Endothelial cell (in vitro differentiated cells): ENCODE data around the gene DMAC2L. TPM values are rescaled to one million over a fixed set of nuclear protein-coding genes. Genes with fewer than 3 reads are reported as not detected.
"Not testable (repeated sequence)": the region's sequence is repeated elsewhere in the genome, so short reads cannot be mapped to it uniquely, and the experiment has no call there.

Source experiments
- DNase-seq: peaks from one replicate; pipeline ENCODE4 v3.0.0; 2021; ENCODE audit warnings: low spot score
- H3K27ac Mint-ChIP-seq: one replicate; pipeline ENCODE4 v1.8.0; 2021; ENCODE audit warnings: mixed read lengths, inconsistent platforms; ENCODE audit not compliant: unreplicated experiment
- H3K27me3 Mint-ChIP-seq: one replicate; pipeline ENCODE4 v1.8.0; 2021; ENCODE audit warnings: mild to moderate bottlenecking, moderate library complexity, mixed read lengths, inconsistent platforms; ENCODE audit not compliant: unreplicated experiment
- H3K36me3 Mint-ChIP-seq: one replicate; pipeline ENCODE4 v1.8.0; 2021; ENCODE audit warnings: mild to moderate bottlenecking, low read depth, mixed read lengths, inconsistent platforms; ENCODE audit not compliant: unreplicated experiment
- H3K4me1 Mint-ChIP-seq: one replicate; pipeline ENCODE4 v1.8.0; 2021; ENCODE audit warnings: mild to moderate bottlenecking, mixed read lengths, inconsistent platforms; ENCODE audit not compliant: unreplicated experiment
- H3K4me3 Mint-ChIP-seq: one replicate; pipeline ENCODE4 v1.8.0; 2021; ENCODE audit warnings: mild to moderate bottlenecking, mixed read lengths, inconsistent platforms; ENCODE audit not compliant: unreplicated experiment
- H3K9me3 Mint-ChIP-seq: one replicate; pipeline ENCODE4 v1.8.0; 2021; ENCODE audit warnings: mixed read lengths, inconsistent platforms; ENCODE audit not compliant: unreplicated experiment
- total RNA-seq: library from RNA; stranded (reverse); fragmentation: NEBNext Ultra II Directional; extraction: Animal tissue kit (Norgen Biotek cat#: 25700); gene quantifications from one replicate; pipeline ENCODE4 v1.2.1, GENCODE V29; 2021; ENCODE audit not compliant: unreplicated experiment
- TF ChIP-seq, protein P1 (sequence below): fragments of 200-600 bp; sonication (generic); IDR thresholded peaks from one replicate; pipeline ENCODE4 v1.5.0; 2021; ENCODE audit warnings: antibody characterized with exemption; ENCODE audit not compliant: unreplicated experiment

Gene DMAC2L
- total RNA-seq, 1 donor from 2014 or later: 14.1 TPM

GRCh38 chr14:50312734-50313054 lies 570 bp downstream of the DMAC2L start:
- no peak for DNase-seq
- Mint-ChIP-seq H3K4me1 (peaks cover 17% of the 10 kb centered on the region), H3K9me3 (no peaks in the 10 kb centered on the region), H3K36me3 (peaks cover 9% of the 10 kb centered on the region), H3K27ac (peak overlapping the region; percentile 77), H3K4me3 (peak overlapping the region; percentile 93), H3K27me3 (peaks cover 8% of the 10 kb centered on the region)
- TF ChIP-seq, protein P1, sequence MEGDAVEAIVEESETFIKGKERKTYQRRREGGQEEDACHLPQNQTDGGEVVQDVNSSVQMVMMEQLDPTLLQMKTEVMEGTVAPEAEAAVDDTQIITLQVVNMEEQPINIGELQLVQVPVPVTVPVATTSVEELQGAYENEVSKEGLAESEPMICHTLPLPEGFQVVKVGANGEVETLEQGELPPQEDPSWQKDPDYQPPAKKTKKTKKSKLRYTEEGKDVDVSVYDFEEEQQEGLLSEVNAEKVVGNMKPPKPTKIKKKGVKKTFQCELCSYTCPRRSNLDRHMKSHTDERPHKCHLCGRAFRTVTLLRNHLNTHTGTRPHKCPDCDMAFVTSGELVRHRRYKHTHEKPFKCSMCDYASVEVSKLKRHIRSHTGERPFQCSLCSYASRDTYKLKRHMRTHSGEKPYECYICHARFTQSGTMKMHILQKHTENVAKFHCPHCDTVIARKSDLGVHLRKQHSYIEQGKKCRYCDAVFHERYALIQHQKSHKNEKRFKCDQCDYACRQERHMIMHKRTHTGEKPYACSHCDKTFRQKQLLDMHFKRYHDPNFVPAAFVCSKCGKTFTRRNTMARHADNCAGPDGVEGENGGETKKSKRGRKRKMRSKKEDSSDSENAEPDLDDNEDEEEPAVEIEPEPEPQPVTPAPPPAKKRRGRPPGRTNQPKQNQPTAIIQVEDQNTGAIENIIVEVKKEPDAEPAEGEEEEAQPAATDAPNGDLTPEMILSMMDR: no peak

- not testable (repeated sequence) for DNase-seq, H3K4me3 Mint-ChIP-seq, H3K27me3 Mint-ChIP-seq
Observed at GRCh38 chr14:50314098-50314497, 2.0 kb downstream of the DMAC2L start.

DNA sequence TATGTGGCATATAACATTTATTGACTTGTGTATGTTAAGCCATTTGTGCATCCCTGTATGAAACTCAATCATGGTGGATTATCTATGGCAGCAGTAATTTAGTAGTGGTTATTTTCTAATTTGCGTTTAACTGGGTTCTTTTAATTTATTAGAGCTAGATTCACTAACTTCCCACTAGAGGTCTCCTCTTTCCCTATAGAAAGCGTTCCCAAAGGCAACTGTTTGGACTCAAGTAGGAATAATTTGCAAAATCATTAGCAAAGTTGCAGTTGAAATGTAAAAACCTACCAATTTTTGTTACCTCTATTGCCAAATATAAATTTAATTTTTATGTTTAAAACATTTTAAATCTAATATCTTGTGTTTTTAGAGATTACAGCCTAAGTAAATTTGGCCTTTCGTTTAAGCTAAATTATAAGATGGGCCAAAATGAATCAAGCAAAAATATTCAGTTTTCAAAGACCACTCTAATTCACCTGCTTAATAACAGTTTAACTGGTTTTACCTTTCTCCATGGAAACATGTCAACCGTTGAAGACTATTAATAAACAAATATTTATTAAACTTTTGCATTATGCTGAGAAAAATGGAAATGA lies 6.0 kb downstream of the DMAC2L start:
- peaks cover 2% of the 10 kb centered on the region for H3K27me3 Mint-ChIP-seq
- H3K36me3 Mint-ChIP-seq: peaks cover 9% of the 10 kb centered on the region
- TF ChIP-seq, protein P1: peak; percentile 69
- no peak for DNase-seq
- no peaks in the 10 kb centered on the region for H3K9me3 Mint-ChIP-seq
- H3K4me3 Mint-ChIP-seq: no peak overlapping the region
- H3K4me1 Mint-ChIP-seq: peaks cover 10% of the 10 kb centered on the region
- no peak overlapping the region for H3K27ac Mint-ChIP-seq

More at GRCh38 chr14:50314098-50314497, 2.0 kb downstream of the DMAC2L start:
- peaks cover 21% of the 10 kb centered on the region for H3K4me1 Mint-ChIP-seq
- H3K27ac Mint-ChIP-seq, H3K36me3 Mint-ChIP-seq, H3K9me3 Mint-ChIP-seq: not testable (repeated sequence)

- TF ChIP-seq, protein P1: no peak
- H3K4me1 Mint-ChIP-seq: peaks cover 9% of the 10 kb centered on the region
- H3K27me3 Mint-ChIP-seq: peaks cover under 1% of the 10 kb centered on the region
- no peaks in the 10 kb centered on the region for H3K9me3 Mint-ChIP-seq
- peaks cover 13% of the 10 kb centered on the region for H3K36me3 Mint-ChIP-seq
- H3K27ac Mint-ChIP-seq: no peak overlapping the region
- H3K4me3 Mint-ChIP-seq: no peak overlapping the region
- no peak for DNase-seq
Observed at GRCh38 chr14:50319293-50319692, 7.2 kb downstream of the DMAC2L start.

GRCh38 chr14:50319721-50320120 lies 7.6 kb downstream of the DMAC2L start:
- peaks cover 8% of the 10 kb centered on the region for H3K4me1 Mint-ChIP-seq
- H3K9me3 Mint-ChIP-seq: no peaks in the 10 kb centered on the region
- H3K4me3 Mint-ChIP-seq: no peak overlapping the region
- TF ChIP-seq, protein P1: no peak
- peaks cover 11% of the 10 kb centered on the region for H3K36me3 Mint-ChIP-seq
- no peaks in the 10 kb centered on the region for H3K27me3 Mint-ChIP-seq
- DNase-seq: no peak
- no peak overlapping the region for H3K27ac Mint-ChIP-seq
